Smooth muscle cell (in vitro differentiated cells): ENCODE results near the gene OTP. TPM values are rescaled to one million over a fixed set of nuclear protein-coding genes. Genes with fewer than 3 reads are reported as not detected.
A peak's percentile ranks its signal among the peaks of the same experiment; 100 is the strongest.

ENCODE experiments used
- DNase-seq: peaks from one replicate; lab custom pipeline; 2025; ENCODE audit not compliant: unreplicated experiment; lab: John Stamatoyannopoulos, UW
- H2AFZ ChIP-seq: fragments of 200-600 bp; sonication (generic); 2 replicates; pipeline ENCODE4 v1.6.0; 2016; ENCODE audit warnings: antibody characterized with exemption, low read depth, mild to moderate bottlenecking
- H3F3A ChIP-seq: fragments of 200-600 bp; sonication (generic); 2 replicates; pipeline ENCODE4 v1.6.0; 2017; ENCODE audit warnings: antibody characterized with exemption, low read depth
- H3K27ac ChIP-seq: fragments of 200-600 bp; sonication (generic); 2 replicates; pipeline ENCODE4 v1.5.1; 2016; ENCODE audit warnings: low read depth, mild to moderate bottlenecking
- H3K27me3 ChIP-seq: fragments of 200-600 bp; sonication (generic); 2 replicates; pipeline ENCODE4 v1.6.1; 2016; ENCODE audit warnings: low read depth, mild to moderate bottlenecking
- H3K36me3 ChIP-seq: fragments of 200-600 bp; sonication (generic); 2 replicates; pipeline ENCODE4 v1.5.1; 2016; ENCODE audit warnings: low read depth
- H3K4me1 ChIP-seq: fragments of 200-600 bp; sonication (generic); 2 replicates; pipeline ENCODE4 v1.5.1; 2016; ENCODE audit warnings: low read depth
- H3K4me2 ChIP-seq: fragments of 200-600 bp; sonication (generic); 2 replicates; pipeline ENCODE4 v1.6.0; 2016; ENCODE audit warnings: mild to moderate bottlenecking
- H3K4me3 ChIP-seq: fragments of 200-600 bp; sonication (generic); 2 replicates; pipeline ENCODE4 v1.5.1; 2016; ENCODE audit warnings: mild to moderate bottlenecking
- H3K79me2 ChIP-seq: fragments of 200-600 bp; sonication (generic); 2 replicates; pipeline ENCODE4 v1.6.0; 2016; ENCODE audit warnings: low read depth, mild to moderate bottlenecking
- H3K9ac ChIP-seq: fragments of 200-600 bp; sonication (generic); 2 replicates; pipeline ENCODE4 v1.6.0; 2016; ENCODE audit warnings: low read depth
- H3K9me3 ChIP-seq: fragments of 200-600 bp; sonication (generic); replicated peaks from 2 replicates; pipeline ENCODE4 v1.5.1; 2016; ENCODE audit warnings: low read depth
- H4K20me1 ChIP-seq: fragments of 200-600 bp; sonication (generic); 2 replicates; pipeline ENCODE4 v1.6.0; 2016; ENCODE audit warnings: low read depth
- CTCF ChIP-seq: fragments of 200-600 bp; sonication (generic); IDR thresholded peaks from 2 replicates; pipeline ENCODE4 v1.5.1; 2017; ENCODE audit warnings: borderline replicate concordance, mild to moderate bottlenecking, antibody characterized with exemption; ENCODE audit not compliant: insufficient read depth, poor library complexity, severe bottlenecking
- WGBS: methylation state at CpG from one replicate; pipeline ENCODE4 v1.1.7; 2016; ENCODE audit warnings: low lambda C conversion rate; 5-methylcytosine and 5-hydroxymethylcytosine counted together
- polyA plus RNA-seq: library from polyadenylated mRNA; unstranded; fragments of >200 nt; fragmentation: Nextera tagmentation; extraction: Ambion mirVana; gene quantifications from 2 replicates; pipeline ENCODE4 v1.2.1, GENCODE V29; 2016
- total RNA-seq: library from RNA; depleted of rRNA; stranded (reverse); fragments of >200 nt; gene quantifications from 2 replicates; pipeline ENCODE4 v1.2.3, GENCODE V29; 2014

Gene OTP
- total and polyA plus RNA-seq, 2 experiments from 2014 or later = not detected

GRCh38 chr5:77640589-77641396 is 2.3 kb upstream of the OTP start:
- H3K36me3 ChIP-seq = no peaks in the 10 kb centered on the region
- H2AFZ ChIP-seq = peak overlapping the region; percentile 11
- peak overlapping the region; percentile 52 for H3K4me2 ChIP-seq
- TF ChIP-seq CTCF = no peak
- H3K27ac ChIP-seq = no peak overlapping the region
- peaks cover 100% of the 10 kb centered on the region for H3K27me3 ChIP-seq
- WGBS = 3% methylated on average over 45 of the region's 45 CpGs
- DNase-seq = no peak
- H3K9ac ChIP-seq = no peak overlapping the region
- no peaks in the 10 kb centered on the region for H3F3A ChIP-seq
- H3K4me1 ChIP-seq = peaks cover 33% of the 10 kb centered on the region
- H3K79me2 ChIP-seq = no peaks in the 10 kb centered on the region
- no peaks in the 10 kb centered on the region for H3K9me3 ChIP-seq
- no peak overlapping the region for H3K4me3 ChIP-seq
- no peaks in the 10 kb centered on the region for H4K20me1 ChIP-seq

GRCh38 chr5:77638763-77639671 is 504 bp upstream of the OTP start:
- Histone ChIP-seq H3K4me2 (peak overlapping the region; percentile 34), H3K9ac (no peak overlapping the region), H3F3A (no peaks in the 10 kb centered on the region), H3K27me3 (peaks cover 100% of the 10 kb centered on the region), H3K36me3 (no peaks in the 10 kb centered on the region), H4K20me1 (no peaks in the 10 kb centered on the region), H3K27ac (no peak overlapping the region), H3K9me3 (no peaks in the 10 kb centered on the region), H2AFZ (no peak overlapping the region), H3K79me2 (no peaks in the 10 kb centered on the region), H3K4me1 (peaks cover 23% of the 10 kb centered on the region), H3K4me3 (no peak overlapping the region)
- 4% methylated on average over 58 of the region's 61 CpGs for WGBS
- no peak for DNase-seq
- no peak for TF ChIP-seq CTCF

- Histone ChIP-seq H3K36me3 (no peaks in the 10 kb centered on the region), H3K79me2 (no peaks in the 10 kb centered on the region), H3K9me3 (no peaks in the 10 kb centered on the region), H3K4me2 (peak overlapping the region; percentile 43), H3K9ac (no peak overlapping the region), H3K27ac (no peak overlapping the region), H3K4me1 (peaks cover 18% of the 10 kb centered on the region), H3K27me3 (peaks cover 100% of the 10 kb centered on the region), H3K4me3 (no peak overlapping the region), H3F3A (no peaks in the 10 kb centered on the region), H4K20me1 (no peaks in the 10 kb centered on the region), H2AFZ (no peak overlapping the region)
- 7% methylated on average over 43 of the region's 43 CpGs for WGBS
- DNase-seq = no peak
- TF ChIP-seq CTCF = no peak
Observed at GRCh38 chr5:77637170-77637997, 1.1 kb downstream of the OTP start.
